ENCODE data around the gene ADNP. TPM values are rescaled to one million over a fixed set of nuclear protein-coding genes. Genes with fewer than 3 reads are reported as not detected.
A peak's percentile ranks its signal among the peaks of the same experiment; 100 is the strongest.

The ADNP gene
- total and polyA plus RNA-seq, 2 donors from 2014 or later, result 32.0 to 66.7 TPM

DNA sequence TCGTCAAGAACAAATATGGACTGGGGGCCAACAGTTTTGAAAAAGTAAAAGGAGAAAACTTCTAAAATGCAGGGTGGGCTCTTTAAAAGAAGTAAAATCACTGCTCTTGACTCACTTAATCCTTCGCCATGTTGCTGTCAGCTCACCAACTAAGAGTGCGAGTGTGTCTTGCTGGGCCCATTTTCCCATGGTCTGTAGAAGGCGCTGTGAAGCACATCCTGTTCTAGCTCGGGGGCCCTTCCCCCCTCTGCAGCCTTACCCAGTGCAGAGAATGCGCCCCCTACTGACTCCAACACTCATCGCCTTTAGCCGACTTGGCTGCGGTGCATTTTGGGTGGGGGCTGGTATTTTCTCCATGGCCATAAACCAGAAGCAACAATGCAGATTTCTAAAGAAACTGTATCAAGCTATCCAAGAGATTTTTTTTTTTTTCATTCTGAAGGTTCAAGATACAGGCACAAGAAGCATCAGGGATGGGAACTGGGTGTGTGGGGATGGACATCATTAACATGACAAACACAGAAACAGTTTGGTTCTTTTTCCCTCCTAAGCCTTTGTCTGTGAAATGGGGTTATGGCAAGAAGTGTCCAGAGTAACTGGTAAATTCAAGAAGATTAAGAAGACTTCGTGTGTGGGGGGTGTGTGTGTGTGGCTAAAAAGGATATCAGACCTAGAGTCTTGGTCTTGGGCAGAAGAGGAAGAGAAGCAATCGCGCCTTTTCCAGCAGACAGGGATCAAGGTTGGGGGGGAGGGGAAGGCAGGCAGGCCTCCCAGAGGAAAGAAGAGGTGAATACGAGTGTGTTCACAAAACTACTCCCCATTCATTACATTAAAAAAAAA lies 1.7 kb downstream of the ADNP start:
- FAIRE-seq, result no peak
- intact Hi-C loops (cut with DNase I), result loop anchor here (10.0 kb wide), 2 partner anchors 65 to 135 kb away; partner anchors contain the start of gene BCAS4
- H3K27ac ChIP-seq (ENCODE audit: low read depth in 2 of 2, low read length in 2 of 2), result peak overlapping the region; percentile 64 to 88
- H3K27me3 ChIP-seq (ENCODE audit: control insufficient read depth, insufficient read depth, low read length), result no peaks in the 10 kb centered on the region
- TF ChIP-seq, protein P1, sequence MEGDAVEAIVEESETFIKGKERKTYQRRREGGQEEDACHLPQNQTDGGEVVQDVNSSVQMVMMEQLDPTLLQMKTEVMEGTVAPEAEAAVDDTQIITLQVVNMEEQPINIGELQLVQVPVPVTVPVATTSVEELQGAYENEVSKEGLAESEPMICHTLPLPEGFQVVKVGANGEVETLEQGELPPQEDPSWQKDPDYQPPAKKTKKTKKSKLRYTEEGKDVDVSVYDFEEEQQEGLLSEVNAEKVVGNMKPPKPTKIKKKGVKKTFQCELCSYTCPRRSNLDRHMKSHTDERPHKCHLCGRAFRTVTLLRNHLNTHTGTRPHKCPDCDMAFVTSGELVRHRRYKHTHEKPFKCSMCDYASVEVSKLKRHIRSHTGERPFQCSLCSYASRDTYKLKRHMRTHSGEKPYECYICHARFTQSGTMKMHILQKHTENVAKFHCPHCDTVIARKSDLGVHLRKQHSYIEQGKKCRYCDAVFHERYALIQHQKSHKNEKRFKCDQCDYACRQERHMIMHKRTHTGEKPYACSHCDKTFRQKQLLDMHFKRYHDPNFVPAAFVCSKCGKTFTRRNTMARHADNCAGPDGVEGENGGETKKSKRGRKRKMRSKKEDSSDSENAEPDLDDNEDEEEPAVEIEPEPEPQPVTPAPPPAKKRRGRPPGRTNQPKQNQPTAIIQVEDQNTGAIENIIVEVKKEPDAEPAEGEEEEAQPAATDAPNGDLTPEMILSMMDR (IDR thresholded peaks at IDR 0.05; ENCODE audit: borderline replicate concordance, extremely low read depth, insufficient read depth), result peak; percentile 89
- no peaks in the 10 kb centered on the region for H3K9me3 ChIP-seq (ENCODE audit: control insufficient read depth in 2 of 3, insufficient read depth in 1 of 3, low read length in 3 of 3)
- peak overlapping the region; percentile 71 to 92 (median 88) for H3K4me3 ChIP-seq (ENCODE audit: low read length in 3 of 3)
- H3K9ac ChIP-seq (ENCODE audit: low read length in 3 of 3), result peak overlapping the region; percentile 83 to 92 (median 88)
- H3K4me1 ChIP-seq (ENCODE audit: control insufficient read depth in 2 of 3, insufficient read depth in 2 of 3, low read depth in 1 of 3, low read length in 3 of 3), result peaks cover 3 to 20% (median 15%) of the 10 kb centered on the region in 3 donors
- H3K36me3 ChIP-seq (ENCODE audit: control insufficient read depth in 2 of 3, insufficient read depth in 3 of 3, low read length in 3 of 3), result no peaks in the 10 kb centered on the region
- DNase-seq, result peak; percentile 94 to 98 (median 96)

DNA sequence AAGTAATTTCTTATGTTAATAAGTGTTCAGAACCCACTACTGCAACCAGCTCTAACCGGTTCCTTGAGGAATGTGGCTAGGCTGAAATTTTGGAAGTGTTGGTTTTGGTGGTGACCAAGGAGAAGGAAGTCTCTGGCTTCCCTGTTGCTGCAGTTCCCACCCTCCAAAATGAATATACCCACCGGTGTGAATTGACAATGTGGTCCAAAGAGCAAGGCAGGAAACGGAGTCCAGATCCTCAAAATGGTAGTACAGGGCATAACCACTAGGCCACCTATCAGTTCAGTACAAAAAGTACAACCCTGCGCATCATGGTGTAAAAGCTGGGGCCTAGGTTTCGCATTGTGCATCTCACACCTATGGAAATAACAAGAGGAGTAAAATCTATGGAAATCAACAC lies 2.8 kb downstream of the ADNP start:
- peak overlapping the region; percentile 2 to 5 for H3K27ac ChIP-seq (ENCODE audit: low read depth in 2 of 2, low read length in 2 of 2)
- no peaks in the 10 kb centered on the region for H3K27me3 ChIP-seq (ENCODE audit: control insufficient read depth, insufficient read depth, low read length)
- no peaks in the 10 kb centered on the region for H3K9me3 ChIP-seq (ENCODE audit: control insufficient read depth in 2 of 3, insufficient read depth in 1 of 3, low read length in 3 of 3)
- intact Hi-C loops (cut with DNase I), result loop anchor here (10.0 kb wide), 2 partner anchors 64 to 134 kb away; partner anchors contain the start of gene BCAS4
- FAIRE-seq (no peak), DNase-seq (peak in 1 of 5 donors; percentile 21)
- TF ChIP-seq, protein P1 (IDR thresholded peaks at IDR 0.05; ENCODE audit: borderline replicate concordance, extremely low read depth, insufficient read depth), result no peak
- H3K4me3 ChIP-seq (ENCODE audit: low read length in 3 of 3), result peak overlapping the region; percentile 8 to 71 (median 15)
- H3K9ac ChIP-seq (ENCODE audit: low read length in 3 of 3), result no peak overlapping the region
- peaks cover 3 to 20% (median 15%) of the 10 kb centered on the region in 3 donors for H3K4me1 ChIP-seq (ENCODE audit: control insufficient read depth in 2 of 3, insufficient read depth in 2 of 3, low read depth in 1 of 3, low read length in 3 of 3)
- no peaks in the 10 kb centered on the region for H3K36me3 ChIP-seq (ENCODE audit: control insufficient read depth in 2 of 3, insufficient read depth in 3 of 3, low read length in 3 of 3)

DNA sequence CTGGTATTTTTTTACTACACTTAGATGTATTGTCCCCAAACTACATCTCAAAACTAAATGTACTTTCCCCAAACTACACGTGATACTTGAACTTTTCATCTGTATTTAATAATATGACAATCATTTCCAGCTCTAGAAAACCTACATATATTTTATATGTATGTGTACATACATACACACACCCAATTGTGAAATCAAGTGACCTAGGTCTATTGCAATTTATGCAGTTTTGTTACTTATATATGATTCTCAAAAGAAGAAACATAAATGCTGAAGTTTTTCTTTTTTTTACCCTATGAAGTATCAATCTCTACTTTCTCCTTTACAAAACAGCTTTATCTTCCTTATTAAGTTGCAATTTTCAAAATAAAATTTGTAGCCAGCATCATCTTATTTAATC lies 4.7 kb downstream of the ADNP start:
- Histone ChIP-seq H3K27ac (ENCODE audit: low read depth in 2 of 2, low read length in 2 of 2) (no peak overlapping the region), H3K9me3 (ENCODE audit: control insufficient read depth in 2 of 3, insufficient read depth in 1 of 3, low read length in 3 of 3) (no peaks in the 10 kb centered on the region), H3K9ac (ENCODE audit: low read length in 3 of 3) (no peak overlapping the region), H3K4me1 (ENCODE audit: control insufficient read depth in 2 of 3, insufficient read depth in 2 of 3, low read depth in 1 of 3, low read length in 3 of 3) (peaks cover 3 to 15% (median 11%) of the 10 kb centered on the region in 3 donors), H3K27me3 (ENCODE audit: control insufficient read depth, insufficient read depth, low read length) (no peaks in the 10 kb centered on the region), H3K4me3 (ENCODE audit: low read length in 3 of 3) (no peak overlapping the region), H3K36me3 (ENCODE audit: control insufficient read depth in 2 of 3, insufficient read depth in 3 of 3, low read length in 3 of 3) (no peaks in the 10 kb centered on the region)
- TF ChIP-seq, protein P1 (IDR thresholded peaks at IDR 0.05; ENCODE audit: borderline replicate concordance, extremely low read depth, insufficient read depth), result no peak
- intact Hi-C loops (cut with DNase I), result loop anchor here (10.0 kb wide), 2 partner anchors 62 to 132 kb away; partner anchors contain the start of gene BCAS4
- FAIRE-seq (no peak), DNase-seq (no peak)
